ENCODE measurements around the gene SCN11A.

The SCN11A gene

GRCh38 chr3:39051649-39052561, at the start of gene SCN11A, which contains the start of gene WDR48:
Gene SCN11A, minus strand, starts transcription at chr3:39051944. Its CDS starts 101,582 bp downstream, at chr3:38950362.
Gene WDR48, plus strand, starts transcription at chr3:39052016. Its CDS starts 10 bp downstream, at chr3:39052026.
- peak; percentile 95 for DNase-seq

GRCh38 chr3:39101022-39101689, 49.4 kb upstream of the SCN11A start:
- DNase-seq: no peak

GRCh38 chr3:39100500-39100886, 48.7 kb upstream of the SCN11A start:
- no peak for DNase-seq

GRCh38 chr3:39099738-39100499, 48.2 kb upstream of the SCN11A start:
- no peak for DNase-seq

- DNase-seq: no peak
These were observed 47.5 kb upstream of the SCN11A start for GRCh38 chr3:39099242-39099641.

GRCh38 chr3:39098473-39099000, 46.8 kb upstream of the SCN11A start:
- no peak for DNase-seq

GRCh38 chr3:39097716-39098472, 46.1 kb upstream of the SCN11A start:
- no peak for DNase-seq

GRCh38 chr3:39096775-39097174, 45.0 kb upstream of the SCN11A start:
- peak; percentile 56 for DNase-seq

GRCh38 chr3:39095778-39096177, 44.0 kb upstream of the SCN11A start:
- DNase-seq: no peak

GRCh38 chr3:39094851-39095677, 43.3 kb upstream of the SCN11A start:
- no peak for DNase-seq

- no peak for DNase-seq
These were observed 39.2 kb upstream of the SCN11A start for GRCh38 chr3:39090922-39091321.

GRCh38 chr3:39088889-39089288, 37.1 kb upstream of the SCN11A start:
- DNase-seq: no peak

GRCh38 chr3:39088456-39088855, 36.7 kb upstream of the SCN11A start:
- DNase-seq: no peak

- no peak for DNase-seq
These were observed 34.4 kb upstream of the SCN11A start for GRCh38 chr3:39086144-39086543.

GRCh38 chr3:39082666-39083313, 31.0 kb upstream of the SCN11A start:
- DNase-seq: no peak

GRCh38 chr3:39080026-39080425, 28.3 kb upstream of the SCN11A start:
- no peak for DNase-seq

GRCh38 chr3:39079530-39079929, 27.8 kb upstream of the SCN11A start:
- DNase-seq: no peak

- no peak for DNase-seq
These were observed 24.2 kb upstream of the SCN11A start for GRCh38 chr3:39075910-39076309.

GRCh38 chr3:39068556-39068955, 16.8 kb upstream of the SCN11A start:
- DNase-seq: no peak

GRCh38 chr3:39067286-39067685, 15.5 kb upstream of the SCN11A start:
- no peak for DNase-seq

GRCh38 chr3:39065197-39065596, 13.5 kb upstream of the SCN11A start:
- peak; percentile 38 for DNase-seq
